ENCODE results near the gene ITSN2. TPM values are rescaled to one million over a fixed set of nuclear protein-coding genes. Genes with fewer than 3 reads are reported as not detected.

Gene ITSN2
- total RNA-seq, 1 experiment from 2014 or later = 26.5 TPM

GRCh38 chr2:24159708-24160107 is 200.6 kb downstream of the ITSN2 start:
- no peak overlapping the region for H3K4me2 ChIP-seq (ENCODE audit: low read length)
- H2AFZ ChIP-seq (ENCODE audit: low read depth, low read length, poor library complexity, severe bottlenecking) = no peak overlapping the region
- no peak for DNase-seq (ENCODE audit: low read depth, low spot score)
- H3K4me1 ChIP-seq (ENCODE audit: control insufficient read depth in 1 of 2, insufficient read depth in 2 of 2, low read length in 2 of 2) = no peaks in the 10 kb centered on the region
- H3K4me3 ChIP-seq (replicated peaks in 1 of 2; ENCODE audit: low read depth in 1 of 2, low read length in 2 of 2) = no peak overlapping the region
- H3K9ac ChIP-seq (ENCODE audit: low read length) = no peak overlapping the region
- H3K36me3 ChIP-seq (ENCODE audit: control insufficient read depth in 1 of 2, insufficient read depth in 2 of 2, low read length in 2 of 2) = no peaks in the 10 kb centered on the region
- ATAC-seq = no peak
- H4K20me1 ChIP-seq (ENCODE audit: insufficient read depth) = no peaks in the 10 kb centered on the region
- no peak overlapping the region for H3K27ac ChIP-seq (ENCODE audit: low read depth, low read length)
- intact Hi-C loops (cut with micrococcal nuclease) = loop anchor here (5.0 to 10.0 kb wide), 3 partner anchors 175 to 337 kb away; partner anchors contain the start of gene ATAD2B
- no peaks in the 10 kb centered on the region for H3K9me3 ChIP-seq (ENCODE audit: control insufficient read depth in 1 of 2, insufficient read depth in 1 of 2, low read depth in 1 of 2, low read length in 2 of 2)
- no peak for TF ChIP-seq SRF (IDR thresholded peaks at IDR 0.05; ENCODE audit: low read depth)
- no peak for TF ChIP-seq FOSL1 (IDR thresholded peaks at IDR 0.05; ENCODE audit: low read depth)
- TF ChIP-seq, protein P1, sequence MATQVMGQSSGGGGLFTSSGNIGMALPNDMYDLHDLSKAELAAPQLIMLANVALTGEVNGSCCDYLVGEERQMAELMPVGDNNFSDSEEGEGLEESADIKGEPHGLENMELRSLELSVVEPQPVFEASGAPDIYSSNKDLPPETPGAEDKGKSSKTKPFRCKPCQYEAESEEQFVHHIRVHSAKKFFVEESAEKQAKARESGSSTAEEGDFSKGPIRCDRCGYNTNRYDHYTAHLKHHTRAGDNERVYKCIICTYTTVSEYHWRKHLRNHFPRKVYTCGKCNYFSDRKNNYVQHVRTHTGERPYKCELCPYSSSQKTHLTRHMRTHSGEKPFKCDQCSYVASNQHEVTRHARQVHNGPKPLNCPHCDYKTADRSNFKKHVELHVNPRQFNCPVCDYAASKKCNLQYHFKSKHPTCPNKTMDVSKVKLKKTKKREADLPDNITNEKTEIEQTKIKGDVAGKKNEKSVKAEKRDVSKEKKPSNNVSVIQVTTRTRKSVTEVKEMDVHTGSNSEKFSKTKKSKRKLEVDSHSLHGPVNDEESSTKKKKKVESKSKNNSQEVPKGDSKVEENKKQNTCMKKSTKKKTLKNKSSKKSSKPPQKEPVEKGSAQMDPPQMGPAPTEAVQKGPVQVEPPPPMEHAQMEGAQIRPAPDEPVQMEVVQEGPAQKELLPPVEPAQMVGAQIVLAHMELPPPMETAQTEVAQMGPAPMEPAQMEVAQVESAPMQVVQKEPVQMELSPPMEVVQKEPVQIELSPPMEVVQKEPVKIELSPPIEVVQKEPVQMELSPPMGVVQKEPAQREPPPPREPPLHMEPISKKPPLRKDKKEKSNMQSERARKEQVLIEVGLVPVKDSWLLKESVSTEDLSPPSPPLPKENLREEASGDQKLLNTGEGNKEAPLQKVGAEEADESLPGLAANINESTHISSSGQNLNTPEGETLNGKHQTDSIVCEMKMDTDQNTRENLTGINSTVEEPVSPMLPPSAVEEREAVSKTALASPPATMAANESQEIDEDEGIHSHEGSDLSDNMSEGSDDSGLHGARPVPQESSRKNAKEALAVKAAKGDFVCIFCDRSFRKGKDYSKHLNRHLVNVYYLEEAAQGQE (IDR thresholded peaks at IDR 0.05; ENCODE audit: low read depth) = no peak
- TF ChIP-seq SIN3A (IDR thresholded peaks at IDR 0.05; ENCODE audit: low read depth) = no peak
- no peak for TF ChIP-seq JUND (IDR thresholded peaks at IDR 0.05)
- no TSS peak for BruUV-seq (replicated peaks)
- ChIA-PET CTCF (no interaction called here), POLR2A (no interaction called here), RAD21 (ENCODE audit: low non-redundant PET in 1 of 2, low total read pairs in 2 of 2, uncharacterized antibody in 2 of 2, unreplicated experiment in 2 of 2) (no interaction called here)
- H3K79me2 ChIP-seq (ENCODE audit: insufficient read depth, low read length) = no peaks in the 10 kb centered on the region
- H3K27me3 ChIP-seq (ENCODE audit: insufficient read depth, low read length) = no peaks in the 10 kb centered on the region
- H3K9me2 ChIP-seq (ENCODE audit: insufficient read depth) = no peaks in the 10 kb centered on the region

- H3K27me3 ChIP-seq (ENCODE audit: insufficient read depth, low read length) = no peaks in the 10 kb centered on the region
- H4K20me1 ChIP-seq (ENCODE audit: insufficient read depth) = no peaks in the 10 kb centered on the region
- H3K4me2 ChIP-seq (ENCODE audit: low read length) = no peak overlapping the region
- ChIA-PET CTCF (no interaction called here), RAD21 (ENCODE audit: low non-redundant PET in 1 of 2, low total read pairs in 2 of 2, uncharacterized antibody in 2 of 2, unreplicated experiment in 2 of 2) (no interaction called here), POLR2A (no interaction called here)
- H3K36me3 ChIP-seq (ENCODE audit: control insufficient read depth in 1 of 2, insufficient read depth in 2 of 2, low read length in 2 of 2) = no peaks in the 10 kb centered on the region
- no peaks in the 10 kb centered on the region for H3K4me1 ChIP-seq (ENCODE audit: control insufficient read depth in 1 of 2, insufficient read depth in 2 of 2, low read length in 2 of 2)
- H3K27ac ChIP-seq (ENCODE audit: low read depth, low read length) = no peak overlapping the region
- ATAC-seq (no peak), DNase-seq (ENCODE audit: low read depth, low spot score) (no peak)
- no peak overlapping the region for H3K4me3 ChIP-seq (replicated peaks in 1 of 2; ENCODE audit: low read depth in 1 of 2, low read length in 2 of 2)
- no peaks in the 10 kb centered on the region for H3K79me2 ChIP-seq (ENCODE audit: insufficient read depth, low read length)
- BruUV-seq (replicated peaks) = no TSS peak
- intact Hi-C loops (cut with micrococcal nuclease) = no loop called here
- H2AFZ ChIP-seq (ENCODE audit: low read depth, low read length, poor library complexity, severe bottlenecking) = no peak overlapping the region
- no peak overlapping the region for H3K9ac ChIP-seq (ENCODE audit: low read length)
- H3K9me3 ChIP-seq (ENCODE audit: control insufficient read depth in 1 of 2, insufficient read depth in 1 of 2, low read depth in 1 of 2, low read length in 2 of 2) = no peaks in the 10 kb centered on the region
- H3K9me2 ChIP-seq (ENCODE audit: insufficient read depth) = no peaks in the 10 kb centered on the region
- TF ChIP-seq FOSL1 (IDR thresholded peaks at IDR 0.05; ENCODE audit: low read depth) (no peak), CEBPB (IDR thresholded peaks at IDR 0.05; ENCODE audit: low read depth) (no peak), SRF (IDR thresholded peaks at IDR 0.05; ENCODE audit: low read depth) (no peak), RAD21 (IDR thresholded peaks at IDR 0.05; ENCODE audit: low read depth) (no peak), EGR1 (IDR thresholded peaks at IDR 0.05; ENCODE audit: low read depth) (no peak), ZFX (IDR thresholded peaks at IDR 0.05) (no peak), EZH2 (IDR thresholded peaks at IDR 0.05) (no peak), ZNF274 (IDR thresholded peaks at IDR 0.05; ENCODE audit: low read depth, low read length) (no peak), SP1 (IDR thresholded peaks at IDR 0.05; ENCODE audit: low read depth) (no peak), ELF1 (IDR thresholded peaks at IDR 0.05; ENCODE audit: borderline replicate concordance, low read depth) (no peak), CBX3 (IDR thresholded peaks at IDR 0.05; ENCODE audit: low read depth) (no peak), TCF7L2 (IDR thresholded peaks at IDR 0.05; ENCODE audit: borderline replicate concordance, extremely low read depth, insufficient read depth, insufficient read length) (no peak)
- TF ChIP-seq, protein P2, sequence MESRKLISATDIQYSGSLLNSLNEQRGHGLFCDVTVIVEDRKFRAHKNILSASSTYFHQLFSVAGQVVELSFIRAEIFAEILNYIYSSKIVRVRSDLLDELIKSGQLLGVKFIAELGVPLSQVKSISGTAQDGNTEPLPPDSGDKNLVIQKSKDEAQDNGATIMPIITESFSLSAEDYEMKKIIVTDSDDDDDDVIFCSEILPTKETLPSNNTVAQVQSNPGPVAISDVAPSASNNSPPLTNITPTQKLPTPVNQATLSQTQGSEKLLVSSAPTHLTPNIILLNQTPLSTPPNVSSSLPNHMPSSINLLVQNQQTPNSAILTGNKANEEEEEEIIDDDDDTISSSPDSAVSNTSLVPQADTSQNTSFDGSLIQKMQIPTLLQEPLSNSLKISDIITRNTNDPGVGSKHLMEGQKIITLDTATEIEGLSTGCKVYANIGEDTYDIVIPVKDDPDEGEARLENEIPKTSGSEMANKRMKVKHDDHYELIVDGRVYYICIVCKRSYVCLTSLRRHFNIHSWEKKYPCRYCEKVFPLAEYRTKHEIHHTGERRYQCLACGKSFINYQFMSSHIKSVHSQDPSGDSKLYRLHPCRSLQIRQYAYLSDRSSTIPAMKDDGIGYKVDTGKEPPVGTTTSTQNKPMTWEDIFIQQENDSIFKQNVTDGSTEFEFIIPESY (IDR thresholded peaks at IDR 0.05; ENCODE audit: extremely low read depth, insufficient replicate concordance, low read length) = no peak
Observed at GRCh38 chr2:24158131-24158530, 202.2 kb downstream of the ITSN2 start.

Measured in HCT116 (cell line).